Prostate gland (tissue), 2 donors: ENCODE results near the gene OSBP2.

ENCODE experiments used
- CTCF ChIP-seq, 4 experiments: fragments of 200-600 bp in 2 of 4; fragments of 450-650 bp in 2 of 4; sonication (generic) in 2 of 4; IDR thresholded peaks; 1 replicate in 3 of 4; 2 replicates in 1 of 4; pipeline ENCODE4 v1.5.1; 2016 to 2019; ENCODE audit warnings: antibody characterized with exemption in 4 of 4, mild to moderate bottlenecking in 2 of 4, moderate library complexity in 2 of 4
- POLR2A ChIP-seq: fragments of 450-650 bp; IDR thresholded peaks from one replicate; pipeline ENCODE4 v1.6.1; 2016; ENCODE audit warnings: antibody characterized with exemption, mild to moderate bottlenecking
- POLR2AphosphoS5 ChIP-seq: sonication (generic); formaldehyde crosslinking; IDR thresholded peaks from one replicate; pipeline ENCODE4 v1.6.1; 2017; ENCODE audit warnings: antibody characterized with exemption

DNA sequence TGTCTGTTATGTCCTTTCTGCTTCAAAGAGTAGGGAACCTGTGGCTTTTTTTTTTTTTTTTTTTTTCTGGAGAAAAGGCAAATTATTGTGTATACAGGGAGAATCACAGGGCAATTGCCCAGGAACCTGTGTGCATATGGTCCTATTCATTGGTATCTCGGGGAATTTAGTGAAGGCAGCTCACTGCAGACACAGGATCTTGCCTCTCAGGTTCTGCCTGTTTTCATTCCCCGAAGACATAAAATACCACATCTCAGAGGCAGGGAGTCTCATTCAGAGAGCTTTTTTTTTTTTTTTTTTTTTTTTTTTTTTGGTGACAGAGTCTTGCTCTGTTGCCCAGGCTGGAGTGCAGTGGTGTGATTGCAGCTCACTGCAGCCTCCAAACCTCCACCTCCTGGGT, 88.3 kb downstream of the OSBP2 start:
- TF ChIP-seq CTCF (IDR thresholded peaks at IDR 0.05) (no peak), POLR2AphosphoS5 (no peak), POLR2A (no peak)
